ENCODE data around the gene ADAMTS16.

DNA sequence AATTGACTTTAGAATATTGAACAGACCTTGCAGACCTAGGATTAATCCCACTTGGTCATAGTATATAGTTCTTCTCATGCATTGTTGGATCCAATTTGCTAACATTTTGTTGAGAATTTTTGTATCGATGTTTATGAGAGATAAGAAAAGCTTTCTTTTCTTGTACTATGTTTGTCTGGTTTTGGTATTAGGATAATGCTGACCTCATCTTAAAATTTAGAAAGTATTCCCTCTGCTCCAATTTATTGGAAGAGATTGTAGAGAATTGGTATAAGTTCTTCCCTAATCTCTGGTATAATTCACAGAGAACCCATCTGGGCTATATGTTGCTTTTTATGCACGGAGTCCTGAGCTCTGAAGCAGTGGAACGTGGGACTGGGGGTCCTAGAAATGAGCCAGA lies 67.7 kb downstream of the ADAMTS16 start:
- TF ChIP-seq POLR2A (IDR thresholded peaks at IDR 0.05): no peak
- TF ChIP-seq, protein P1, sequence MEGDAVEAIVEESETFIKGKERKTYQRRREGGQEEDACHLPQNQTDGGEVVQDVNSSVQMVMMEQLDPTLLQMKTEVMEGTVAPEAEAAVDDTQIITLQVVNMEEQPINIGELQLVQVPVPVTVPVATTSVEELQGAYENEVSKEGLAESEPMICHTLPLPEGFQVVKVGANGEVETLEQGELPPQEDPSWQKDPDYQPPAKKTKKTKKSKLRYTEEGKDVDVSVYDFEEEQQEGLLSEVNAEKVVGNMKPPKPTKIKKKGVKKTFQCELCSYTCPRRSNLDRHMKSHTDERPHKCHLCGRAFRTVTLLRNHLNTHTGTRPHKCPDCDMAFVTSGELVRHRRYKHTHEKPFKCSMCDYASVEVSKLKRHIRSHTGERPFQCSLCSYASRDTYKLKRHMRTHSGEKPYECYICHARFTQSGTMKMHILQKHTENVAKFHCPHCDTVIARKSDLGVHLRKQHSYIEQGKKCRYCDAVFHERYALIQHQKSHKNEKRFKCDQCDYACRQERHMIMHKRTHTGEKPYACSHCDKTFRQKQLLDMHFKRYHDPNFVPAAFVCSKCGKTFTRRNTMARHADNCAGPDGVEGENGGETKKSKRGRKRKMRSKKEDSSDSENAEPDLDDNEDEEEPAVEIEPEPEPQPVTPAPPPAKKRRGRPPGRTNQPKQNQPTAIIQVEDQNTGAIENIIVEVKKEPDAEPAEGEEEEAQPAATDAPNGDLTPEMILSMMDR (IDR thresholded peaks at IDR 0.05): no peak
